Stimulated activated CD4-positive, alpha-beta T cell treated with anti-CD3 and anti-CD28 coated beads, Interleukin-2, amount 100 ng/mL, for 48 hours (primary cell): ENCODE measurements around the gene PTPRG.

Experiments used
- DNase-seq, 2 donors: peaks; one replicate each; pipeline ENCODE4 v3.0.0-alpha.2; 2020

PTPRG gene

GRCh38 chr3:61872077-61872706 lies 310.8 kb downstream of the PTPRG start:
- no peak for DNase-seq

DNA sequence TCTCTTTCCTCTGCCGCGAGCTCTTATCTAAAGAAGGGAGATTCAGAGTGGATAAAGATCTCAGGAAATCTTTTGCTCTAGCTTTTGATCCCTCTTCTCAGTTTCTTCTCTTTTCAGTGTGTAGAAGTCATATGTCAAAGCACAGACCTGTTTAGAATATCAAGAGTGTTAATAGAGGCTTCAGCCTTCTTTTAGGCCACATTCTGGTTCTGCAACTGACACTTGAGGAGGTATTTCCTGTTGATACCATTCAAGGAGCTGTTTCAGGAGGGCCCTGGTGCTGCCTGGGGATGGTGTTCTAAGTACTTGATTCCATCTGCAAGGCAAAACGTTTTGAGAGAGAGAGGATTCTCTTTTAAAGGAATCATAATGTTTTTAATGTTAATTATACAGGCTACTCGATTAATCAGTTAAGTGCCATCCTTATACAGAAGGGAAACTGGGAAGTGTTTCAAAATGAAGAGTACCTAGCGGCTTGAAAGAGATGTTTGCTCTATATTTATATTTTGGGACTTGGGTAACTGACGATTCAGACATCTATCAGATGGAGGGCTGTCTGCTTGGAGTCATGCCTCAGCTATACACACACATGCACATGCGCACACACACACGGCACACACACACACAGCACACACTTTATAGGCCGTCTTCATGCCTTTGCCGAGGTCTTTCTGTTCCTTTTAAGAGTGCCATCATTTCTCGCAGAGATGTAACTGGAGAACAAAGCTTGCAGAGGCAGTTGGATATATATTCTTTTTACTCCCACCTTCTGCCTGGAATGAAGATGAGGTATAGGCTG lies 313.9 kb downstream of the PTPRG start:
- no peak for DNase-seq

- no peak for DNase-seq
These were observed 314.8 kb downstream of the PTPRG start for GRCh38 chr3:61875976-61876671.

GRCh38 chr3:61876797-61877196 lies 315.4 kb downstream of the PTPRG start:
- DNase-seq = no peak

GRCh38 chr3:61877359-61878138 lies 316.2 kb downstream of the PTPRG start:
- DNase-seq = no peak

- DNase-seq = no peak
These were observed 320.9 kb downstream of the PTPRG start for GRCh38 chr3:61882253-61882652.

GRCh38 chr3:61884794-61885193 lies 323.4 kb downstream of the PTPRG start:
- DNase-seq = no peak

- no peak for DNase-seq
These were observed 324.0 kb downstream of the PTPRG start for GRCh38 chr3:61885414-61885813.

DNA sequence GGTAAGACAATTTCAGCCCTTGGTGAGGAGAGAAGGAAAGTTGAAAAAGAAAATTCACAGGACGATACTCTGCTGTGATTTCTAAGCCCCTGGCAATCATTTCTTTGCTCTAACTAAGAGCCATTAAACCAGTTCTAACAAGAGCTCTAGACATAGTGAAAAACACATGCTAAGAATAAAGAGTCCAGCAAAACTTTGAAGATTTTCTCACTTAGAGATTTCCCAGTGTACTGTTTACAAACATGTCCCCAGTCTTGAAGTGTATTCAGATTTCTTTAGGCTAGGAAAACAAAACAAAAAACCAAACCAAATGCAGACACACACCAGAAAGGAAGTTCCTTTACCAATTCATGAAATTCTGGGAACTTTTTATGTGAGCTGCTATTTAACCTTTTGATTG lies 325.8 kb downstream of the PTPRG start:
- no peak for DNase-seq

- no peak for DNase-seq
These were observed 327.9 kb downstream of the PTPRG start for GRCh38 chr3:61889259-61889658.

GRCh38 chr3:61890167-61890566 lies 328.8 kb downstream of the PTPRG start:
- DNase-seq = no peak

DNA sequence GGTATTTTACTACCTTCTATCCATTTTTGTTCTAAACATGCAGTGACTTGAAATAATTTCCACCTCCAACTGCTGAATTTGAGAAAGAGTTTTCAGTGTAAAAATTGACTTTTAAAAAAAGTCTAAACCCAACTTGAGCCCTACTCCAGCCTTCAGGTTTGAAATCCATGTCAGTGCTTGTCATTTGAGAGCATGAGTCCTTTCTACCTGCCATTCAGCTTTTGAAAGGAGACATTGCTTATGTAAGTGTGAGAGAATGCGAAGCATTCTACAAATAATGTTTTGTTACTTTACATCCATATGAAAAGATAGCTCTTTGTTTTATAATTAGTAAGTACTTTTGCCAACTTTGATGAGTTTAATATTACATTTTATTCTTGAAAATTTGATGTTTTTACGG lies 329.2 kb downstream of the PTPRG start:
- DNase-seq = no peak

DNA sequence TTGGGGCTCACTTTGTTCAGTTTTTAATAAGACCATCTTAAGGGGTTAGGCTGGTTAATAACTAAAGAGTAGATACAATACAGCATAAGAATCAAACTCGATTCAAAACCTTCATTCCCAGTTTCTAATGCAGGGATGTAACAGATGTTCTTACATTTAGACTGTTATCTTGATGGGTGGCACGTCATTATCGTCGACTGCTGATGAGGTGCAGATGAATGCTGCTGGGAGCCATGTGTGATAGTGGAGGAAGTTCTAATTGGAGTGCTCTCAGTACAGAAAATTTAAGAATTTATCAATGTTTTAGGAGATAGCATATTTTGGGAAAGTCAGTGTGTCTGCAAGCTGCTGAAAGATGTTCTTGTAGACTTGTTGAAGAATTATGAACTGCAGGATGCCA lies 331.5 kb downstream of the PTPRG start:
- no peak for DNase-seq

GRCh38 chr3:61893840-61894566 lies 332.6 kb downstream of the PTPRG start:
- no peak for DNase-seq

GRCh38 chr3:61894988-61895935 lies 333.9 kb downstream of the PTPRG start:
- peak; percentile 16 to 30 for DNase-seq

DNA sequence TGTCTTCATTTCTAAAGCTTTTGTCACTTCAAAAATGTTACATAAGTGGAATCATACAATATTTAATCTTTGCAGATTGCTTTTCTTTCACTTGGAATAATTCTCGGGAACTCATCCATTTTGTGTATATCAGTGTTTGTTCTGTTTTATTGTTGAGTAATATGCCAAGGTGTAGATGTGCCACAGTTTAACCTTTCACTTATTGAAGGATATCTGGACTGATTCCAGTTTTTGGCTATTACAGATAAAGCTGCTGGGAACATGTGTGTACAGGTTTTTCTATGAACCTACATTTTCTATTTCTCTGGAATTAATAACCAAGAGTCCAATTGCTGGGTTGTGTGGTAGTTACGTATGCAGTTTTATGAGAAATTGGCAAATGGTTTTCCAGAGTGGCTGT lies 334.9 kb downstream of the PTPRG start:
- DNase-seq = no peak

- no peak for DNase-seq
These were observed 336.5 kb downstream of the PTPRG start for GRCh38 chr3:61897848-61898247.

DNA sequence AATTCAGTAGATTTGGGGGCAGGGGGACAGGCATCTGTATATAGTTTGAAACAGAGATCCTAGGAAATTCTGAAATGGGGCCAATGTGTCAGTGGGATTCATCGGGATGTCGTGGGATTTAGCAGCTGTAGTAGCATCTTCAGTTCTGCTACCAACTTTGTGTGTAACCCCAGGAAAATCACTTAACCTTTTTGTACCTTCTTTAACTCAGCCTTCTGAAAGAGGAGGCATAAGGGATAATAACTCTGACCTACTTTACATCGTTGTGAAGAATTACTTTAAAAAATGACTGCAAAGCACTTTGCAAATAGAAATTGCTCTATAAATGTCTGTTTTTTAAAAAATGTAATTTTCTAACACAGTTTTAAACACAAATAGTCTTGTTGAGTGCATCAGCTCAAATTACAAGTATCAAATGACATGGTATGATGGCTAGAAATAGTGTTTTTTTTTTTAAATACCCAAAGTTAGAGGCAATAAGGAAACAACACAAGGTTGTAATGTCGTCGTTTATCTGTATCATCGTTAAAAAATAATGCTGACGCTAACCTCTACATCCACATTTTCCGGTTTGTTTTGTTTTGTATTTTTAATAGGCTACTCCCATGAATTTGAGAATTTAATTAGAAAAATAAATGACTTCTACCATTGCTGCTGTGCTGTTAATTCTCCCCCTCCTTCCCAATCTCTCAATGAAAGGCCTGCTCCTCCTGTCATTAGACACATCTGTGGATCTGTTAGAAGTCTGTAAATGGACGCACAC lies 338.5 kb downstream of the PTPRG start:
- DNase-seq = no peak

- DNase-seq = no peak
These were observed 340.1 kb downstream of the PTPRG start for GRCh38 chr3:61901496-61901895.

- no peak for DNase-seq
These were observed 340.6 kb downstream of the PTPRG start for GRCh38 chr3:61901986-61902385.

- DNase-seq = no peak
These were observed 341.7 kb downstream of the PTPRG start for GRCh38 chr3:61903074-61903473.
